Aorta (tissue), 5 donors: ENCODE measurements around the gene CDA. TPM values are rescaled to one million over a fixed set of nuclear protein-coding genes. Genes with fewer than 3 reads are reported as not detected.

Source experiments
- ATAC-seq: fragments of 200-7000 bp; cut with Tn5 transposase; one replicate; pipeline ENCODE4 v1.9.1; 2022; ENCODE audit warnings: moderate library complexity; ENCODE audit not compliant: low FRiP score
- DNase-seq, 2 donors: peaks; one replicate each; pipeline ENCODE4 v3.0.0-alpha.2; 2020
- H3K27ac ChIP-seq, 2 donors: one replicate each; pipeline ENCODE4 v1.5.1; 2013; ENCODE audit warnings: low read length in 2 of 2, mild to moderate bottlenecking in 2 of 2, moderate library complexity in 2 of 2, control low read depth in 1 of 2, inconsistent platforms in 1 of 2, low read depth in 1 of 2
- H3K27me3 ChIP-seq, 2 donors: one replicate each; pipeline ENCODE4 v1.6.1; 2013; ENCODE audit warnings: control low read depth in 1 of 2, low read length in 1 of 2, mild to moderate bottlenecking in 1 of 2, moderate library complexity in 1 of 2; ENCODE audit not compliant: insufficient read depth in 2 of 2, control insufficient read depth in 1 of 2
- H3K36me3 ChIP-seq, 2 donors: one replicate each; pipeline ENCODE4 v1.6.1; 2013; ENCODE audit warnings: control low read depth in 1 of 2, low read length in 1 of 2, mild to moderate bottlenecking in 1 of 2; ENCODE audit not compliant: insufficient read depth in 2 of 2, control insufficient read depth in 1 of 2
- H3K4me1 ChIP-seq, 2 donors: one replicate each; pipeline ENCODE4 v1.6.1; 2013; ENCODE audit warnings: low read length in 2 of 2, control low read depth in 1 of 2, mild to moderate bottlenecking in 1 of 2, moderate library complexity in 1 of 2; ENCODE audit not compliant: insufficient read depth in 2 of 2, control insufficient read depth in 1 of 2
- H3K4me3 ChIP-seq, 2 donors: one replicate each; pipeline ENCODE4 v1.5.1; 2013; ENCODE audit warnings: low read length in 2 of 2, control low read depth in 1 of 2, mild to moderate bottlenecking in 1 of 2
- H3K9me3 ChIP-seq: one replicate; pipeline ENCODE4 v1.6.1; 2013; ENCODE audit warnings: mild to moderate bottlenecking, low read length; ENCODE audit not compliant: control insufficient read depth
- WGBS, 2 donors: extraction: QIAGEN DNeasy Blood & Tissue Kit; methylation state at CpG; one replicate each; pipeline ENCODE4 v1.1.7; 2013; 5-methylcytosine and 5-hydroxymethylcytosine counted together
- intact Hi-C, 2 donors: fragments of 100-400 bp; cut with DNase I; formaldehyde crosslinking; loops; one replicate each; pipeline versions ENCODE4 v1.14.2 to v1.15.0; 2022
- polyA plus RNA-seq, 2 donors: library from polyadenylated mRNA; stranded (reverse); fragments of 200-250 nt; gene quantifications; one replicate each; pipeline ENCODE4 v1.2.3, GENCODE V29; 2013
- total RNA-seq, 2 donors: library from RNA; stranded (reverse); fragmentation: NEBNext Ultra II Directional; extraction: Animal tissue kit (Norgen Biotek cat#: 25700); gene quantifications; one replicate each; pipeline ENCODE4 v1.2.1, GENCODE V29; 2021
- donor health status: healthy with polysubstance abuse.
- donor health status: Bipolar disorder and iron deficiency.
- donor health status: DM: no; HTN: no; CAD: no.
- donor health status: DM: no; HTN: no; CAD: no.
- donor health status: DM: yes; HTN: yes; CAD: no.

The CDA gene
- total and polyA plus RNA-seq, 4 donors = 5.3 to 16.2 (median 7.2) TPM

DNA sequence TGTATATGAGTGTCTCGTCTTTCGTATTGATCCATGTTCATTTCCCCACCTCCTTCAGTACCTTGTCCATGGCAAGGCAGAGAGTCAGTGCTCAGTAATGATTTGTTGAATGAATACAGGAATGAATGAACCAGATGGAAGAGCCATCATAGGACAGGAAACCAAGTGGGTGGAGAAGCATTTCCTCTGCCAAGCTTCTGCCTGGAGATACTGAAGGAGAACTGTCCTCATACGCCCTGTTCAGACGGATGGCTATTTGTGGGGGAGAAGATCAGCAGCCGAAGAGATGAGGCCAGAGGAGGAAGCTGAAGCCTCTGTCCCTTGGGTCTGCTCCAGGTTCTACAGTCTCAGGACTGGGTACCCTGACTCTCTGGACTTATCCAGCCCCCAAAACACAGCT lies 30.7 kb upstream of the CDA start:
- Histone ChIP-seq H3K27ac (no peak overlapping the region), H3K9me3 (no peaks in the 10 kb centered on the region), H3K4me1 (no peaks in the 10 kb centered on the region), H3K4me3 (no peak overlapping the region), H3K27me3 (no peaks in the 10 kb centered on the region), H3K36me3 (no peaks in the 10 kb centered on the region)
- 80 to 87% methylated on average over 5 of the region's 5 CpGs for WGBS, 2 donors
- ATAC-seq = no peak
- no peak for DNase-seq
- intact Hi-C loops = no loop called here

DNA sequence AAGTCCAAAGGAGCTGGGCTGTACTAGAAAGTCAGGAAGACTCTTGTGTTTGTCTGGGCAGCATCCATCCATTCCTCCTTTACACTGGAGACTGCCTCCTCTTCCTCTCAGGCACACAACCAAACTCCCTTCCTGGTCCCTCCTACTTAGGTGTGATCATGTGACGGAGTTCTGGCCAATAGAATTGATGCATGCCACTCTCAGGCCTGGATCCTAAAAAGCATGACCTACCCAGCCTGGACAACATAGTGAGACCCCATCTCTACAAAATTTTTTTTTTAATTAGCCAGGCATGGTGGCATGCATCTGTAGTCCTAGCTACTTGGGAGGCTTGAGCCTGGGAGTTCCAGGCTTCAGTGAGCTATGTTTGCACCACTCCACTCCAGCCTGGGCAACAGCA lies 27.9 kb upstream of the CDA start:
- ATAC-seq (no peak), DNase-seq (no peak)
- intact Hi-C loops = no loop called here
- 26 to 82% methylated on average over 1 of the region's 1 CpG for WGBS, 2 donors
- no peaks in the 10 kb centered on the region for H3K27me3 ChIP-seq
- H3K4me1 ChIP-seq = no peaks in the 10 kb centered on the region
- no peak overlapping the region for H3K4me3 ChIP-seq
- no peaks in the 10 kb centered on the region for H3K9me3 ChIP-seq
- no peak overlapping the region for H3K27ac ChIP-seq
- H3K36me3 ChIP-seq = no peaks in the 10 kb centered on the region

DNA sequence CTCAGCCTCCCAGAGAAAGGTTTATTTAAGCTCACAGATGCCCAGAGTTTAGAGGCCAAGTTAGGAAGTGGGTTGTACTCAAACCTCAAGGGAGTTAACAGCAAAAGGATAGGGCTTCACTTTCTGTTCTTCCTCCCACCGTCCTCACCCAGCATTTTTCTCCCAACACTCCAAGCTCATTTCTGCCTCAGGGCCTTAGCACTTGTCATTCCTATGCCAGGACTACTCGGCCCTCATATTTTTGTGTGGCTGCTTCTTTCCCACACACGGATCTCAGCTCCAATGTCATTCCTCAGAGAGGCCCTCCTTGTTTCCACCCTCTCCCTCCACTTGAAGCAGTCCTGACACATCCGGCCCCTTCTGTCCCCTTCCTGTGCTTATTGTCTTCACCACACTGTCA lies 23.7 kb upstream of the CDA start:
- H3K4me3 ChIP-seq = no peak overlapping the region
- no peaks in the 10 kb centered on the region for H3K9me3 ChIP-seq
- H3K27me3 ChIP-seq = no peaks in the 10 kb centered on the region
- no peaks in the 10 kb centered on the region for H3K4me1 ChIP-seq
- no peak overlapping the region for H3K27ac ChIP-seq
- DNase-seq (peak in 1 of 2 donors; percentile 27), ATAC-seq (no peak)
- intact Hi-C loops = no loop called here
- WGBS, 2 donors = 53 to 64% methylated on average over 4 of the region's 4 CpGs
- H3K36me3 ChIP-seq = no peaks in the 10 kb centered on the region

DNA sequence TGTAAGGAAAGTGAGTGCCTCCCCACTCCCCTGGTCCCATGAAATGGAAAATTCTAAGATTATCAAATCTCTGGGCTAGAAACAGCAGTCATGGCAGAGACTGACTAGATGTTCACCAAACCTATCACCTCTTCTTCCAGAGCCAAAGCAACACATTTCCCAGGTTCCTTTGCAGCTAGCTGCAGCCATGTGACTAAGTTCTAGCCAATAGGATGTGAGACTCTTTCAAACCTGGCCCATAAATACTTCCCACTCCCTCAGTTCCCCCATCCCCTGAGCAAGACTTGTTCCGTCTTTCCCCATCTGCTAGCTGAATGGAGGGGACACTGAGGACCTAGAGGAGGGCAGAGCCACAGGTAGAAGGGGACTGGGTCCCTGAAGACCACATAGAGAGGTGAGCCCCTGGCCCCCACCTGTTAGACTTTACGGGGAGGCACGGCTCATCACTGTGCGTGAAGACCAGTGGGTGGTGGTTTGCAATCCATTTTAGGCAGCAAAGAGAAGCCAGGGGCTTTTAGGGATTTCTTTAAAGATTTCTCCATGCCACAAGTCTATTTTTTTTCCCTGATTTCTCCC lies 19.3 kb upstream of the CDA start:
- intact Hi-C loops = no loop called here
- Histone ChIP-seq H3K36me3 (no peaks in the 10 kb centered on the region), H3K27ac (no peak overlapping the region), H3K27me3 (no peaks in the 10 kb centered on the region), H3K9me3 (peaks cover 6% of the 10 kb centered on the region), H3K4me1 (no peaks in the 10 kb centered on the region), H3K4me3 (no peak overlapping the region)
- peak in 1 of 2 donors; percentile 26 for DNase-seq
- 86 to 87% methylated on average over 4 of the region's 4 CpGs for WGBS, 2 donors
- ATAC-seq = no peak

DNA sequence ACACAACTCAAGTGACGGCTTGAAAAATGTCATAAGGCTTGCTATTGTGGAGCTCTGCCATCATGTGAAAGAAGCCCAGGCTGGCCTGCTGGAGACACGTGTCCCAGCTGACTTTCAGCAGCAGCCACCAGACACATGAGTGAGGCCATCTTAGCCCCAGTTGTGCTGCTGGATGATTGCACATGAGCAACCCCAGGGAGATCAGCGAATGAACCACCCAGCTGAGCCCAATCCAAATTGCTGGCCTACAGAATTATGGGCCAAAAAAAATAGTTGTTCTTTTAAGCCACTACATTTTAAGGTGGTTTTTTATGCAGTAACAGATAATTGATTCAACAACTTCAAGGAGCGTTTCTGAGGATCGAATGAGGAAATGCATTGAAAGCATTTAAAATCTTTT lies 17.5 kb upstream of the CDA start:
- Histone ChIP-seq H3K36me3 (no peaks in the 10 kb centered on the region), H3K4me1 (no peaks in the 10 kb centered on the region), H3K4me3 (no peak overlapping the region), H3K9me3 (peaks cover 6% of the 10 kb centered on the region), H3K27me3 (no peaks in the 10 kb centered on the region), H3K27ac (no peak overlapping the region)
- 77 to 78% methylated on average over 5 of the region's 5 CpGs for WGBS, 2 donors
- intact Hi-C loops = no loop called here
- no peak for ATAC-seq
- DNase-seq = no peak

DNA sequence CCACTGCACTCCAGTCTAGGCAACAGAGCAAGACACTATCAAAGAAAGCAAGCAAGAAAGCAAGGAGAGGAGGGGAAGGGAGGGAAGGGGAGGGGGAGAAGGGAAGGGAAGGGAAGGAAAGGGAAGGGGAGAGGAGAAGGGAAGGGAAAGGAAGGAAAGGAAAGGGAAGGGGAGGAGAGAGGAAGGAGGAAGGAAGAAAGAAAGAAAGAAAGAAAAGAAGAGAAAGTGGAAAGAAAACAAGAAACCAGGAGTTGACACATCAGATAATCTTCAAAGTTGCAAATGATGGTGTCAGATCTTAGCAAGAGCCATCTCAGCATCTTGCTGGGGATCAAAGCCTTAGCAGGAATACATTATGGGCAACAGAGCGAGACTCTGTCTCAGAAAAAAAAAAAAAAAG lies 14.9 kb upstream of the CDA start:
- ATAC-seq (no peak), DNase-seq (no peak)
- Histone ChIP-seq H3K27ac (no peak overlapping the region), H3K9me3 (peaks cover 6% of the 10 kb centered on the region), H3K36me3 (no peaks in the 10 kb centered on the region), H3K4me3 (no peak overlapping the region), H3K4me1 (no peaks in the 10 kb centered on the region), H3K27me3 (no peaks in the 10 kb centered on the region)
- WGBS, 2 donors = 44 to 45% methylated on average over 1 of the region's 1 CpG
- intact Hi-C loops = no loop called here

DNA sequence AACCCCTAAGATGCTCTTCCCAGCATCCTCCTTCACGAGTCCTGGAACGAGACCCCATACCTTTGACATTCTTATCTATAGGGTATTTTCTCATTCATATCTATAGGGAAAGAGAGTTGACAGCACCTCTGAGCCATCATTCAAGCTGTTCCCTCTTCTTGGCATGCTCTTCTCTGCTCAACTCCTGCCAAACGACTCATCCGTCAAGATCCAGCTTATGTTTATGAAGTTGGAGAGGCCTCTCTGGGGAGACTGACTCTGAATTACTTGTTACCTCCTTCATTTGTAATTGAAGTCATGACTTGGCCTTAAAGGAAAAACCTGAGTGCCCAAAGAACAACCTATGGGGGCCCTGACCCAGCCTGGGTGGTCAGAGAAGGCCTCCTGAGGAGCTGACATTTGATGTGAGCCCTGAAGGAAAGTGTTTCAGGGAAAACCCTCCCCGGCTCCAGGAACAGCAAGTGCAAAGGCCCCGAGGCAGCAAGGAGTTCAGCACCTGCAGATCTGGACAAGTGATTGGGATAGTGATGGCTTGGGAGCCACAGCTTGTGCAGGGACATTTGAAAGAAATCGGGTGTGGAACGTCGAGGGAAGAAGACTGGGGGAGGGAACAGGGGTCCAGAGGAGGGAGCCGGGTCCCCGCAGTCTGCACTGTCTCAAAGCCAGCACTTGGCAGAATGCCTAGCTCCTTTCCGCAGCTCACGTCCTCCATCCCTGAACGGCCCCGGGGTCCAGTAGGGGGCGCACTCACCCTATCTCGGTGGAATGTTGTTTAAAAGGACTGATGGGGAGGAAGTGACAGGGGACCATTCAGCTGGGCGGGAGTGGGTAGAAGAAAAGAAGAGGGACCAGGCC lies 14.0 kb upstream of the CDA start:
- WGBS, 2 donors = 21 to 22% methylated on average over 18 of the region's 18 CpGs
- Histone ChIP-seq H3K9me3 (peaks cover 6% of the 10 kb centered on the region), H3K36me3 (no peaks in the 10 kb centered on the region), H3K27ac (no peak overlapping the region), H3K4me3 (no peak overlapping the region), H3K27me3 (no peaks in the 10 kb centered on the region), H3K4me1 (no peaks in the 10 kb centered on the region)
- DNase-seq = peak; percentile 86 to 94
- intact Hi-C loops = loop anchor here in 1 of 2 donors (5.0 kb wide), 1 partner anchor 57 kb away; the partner anchor contains the start of gene PINK1
- ATAC-seq = peak; percentile 91

DNA sequence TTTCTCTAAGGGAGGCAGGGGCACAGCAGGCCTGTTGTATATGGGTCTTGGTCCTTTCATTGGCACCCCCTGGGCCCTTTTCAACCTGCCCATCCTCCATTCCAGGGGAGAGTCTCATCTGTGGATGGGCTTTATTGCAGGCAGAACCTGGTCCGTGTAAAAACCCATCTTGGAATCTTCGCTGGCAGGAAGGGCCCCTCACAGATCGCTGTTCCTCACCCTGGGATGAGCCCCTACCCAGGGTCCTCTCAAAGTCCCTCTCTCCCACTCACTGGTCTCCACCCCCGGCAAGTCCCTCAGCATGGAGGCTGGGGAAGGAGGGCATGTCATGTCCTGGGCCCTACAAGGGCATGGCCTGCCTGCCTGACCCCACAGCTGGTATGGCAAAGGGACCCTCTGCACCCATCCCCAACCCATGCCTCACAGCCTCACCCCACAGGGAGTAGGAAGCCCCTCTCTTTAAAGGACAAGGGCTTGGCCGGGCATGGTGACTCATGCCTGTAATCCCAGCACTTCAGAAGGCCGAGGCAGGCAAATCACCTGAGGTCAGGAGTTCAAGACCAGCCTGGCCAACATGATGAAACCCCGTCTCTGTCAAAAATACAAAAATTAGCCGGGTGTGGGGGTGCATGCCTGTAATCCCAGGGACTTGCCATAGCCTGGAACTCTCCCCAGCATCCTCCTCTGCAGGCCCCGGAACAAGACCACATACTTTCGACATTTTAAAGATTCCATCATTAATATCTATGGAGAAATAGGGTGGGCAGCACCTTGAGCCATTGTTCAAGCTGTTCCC lies 13.2 kb upstream of the CDA start:
- Histone ChIP-seq H3K27ac (no peak overlapping the region), H3K4me1 (no peaks in the 10 kb centered on the region), H3K4me3 (no peak overlapping the region), H3K36me3 (no peaks in the 10 kb centered on the region), H3K9me3 (peaks cover 6% of the 10 kb centered on the region), H3K27me3 (no peaks in the 10 kb centered on the region)
- 74 to 83% methylated on average over 9 to 10 of the region's 10 CpGs for WGBS, 2 donors
- intact Hi-C loops = loop anchor here in 1 of 2 donors (5.0 kb wide), 1 partner anchor 57 kb away; the partner anchor contains the start of gene PINK1
- DNase-seq (no peak), ATAC-seq (no peak)
